T-helper 2 cell treated with Interferon-gamma antibody and Interleukin-4, amounts not matched to agents 100 ng/mL and 5 ng/mL, for 36 hours (primary cell): Measurements from ENCODE around the gene MTERF2. TPM values are rescaled to one million over a fixed set of nuclear protein-coding genes. Genes with fewer than 3 reads are reported as not detected.
"Not testable (repeated sequence)": the region's sequence is repeated elsewhere in the genome, so short reads cannot be mapped to it uniquely, and the experiment has no call there.

Experiments
- intact Hi-C: fragments of 100-400 bp; cut with micrococcal nuclease; formaldehyde crosslinking; loops from one replicate; pipeline ENCODE4 v1.15.1; 2023
- total RNA-seq: library from RNA; stranded (reverse); gene quantifications from 2 replicates; pipeline ENCODE4 v1.2.3, GENCODE V29; 2022

The MTERF2 gene, protein sequence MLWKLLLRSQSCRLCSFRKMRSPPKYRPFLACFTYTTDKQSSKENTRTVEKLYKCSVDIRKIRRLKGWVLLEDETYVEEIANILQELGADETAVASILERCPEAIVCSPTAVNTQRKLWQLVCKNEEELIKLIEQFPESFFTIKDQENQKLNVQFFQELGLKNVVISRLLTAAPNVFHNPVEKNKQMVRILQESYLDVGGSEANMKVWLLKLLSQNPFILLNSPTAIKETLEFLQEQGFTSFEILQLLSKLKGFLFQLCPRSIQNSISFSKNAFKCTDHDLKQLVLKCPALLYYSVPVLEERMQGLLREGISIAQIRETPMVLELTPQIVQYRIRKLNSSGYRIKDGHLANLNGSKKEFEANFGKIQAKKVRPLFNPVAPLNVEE
- total RNA-seq: 4.2 and 4.8 TPM in 2 replicates

GRCh38 chr12:106986625-106987389 is at the start of gene MTERF2:
Gene MTERF2 (minus strand): TSS chr12:106987146. CDS start chr12:106978714, 8,432 bp downstream.
- intact Hi-C loops: loop anchor here (1.0 to 2.0 kb wide), 3 partner anchors 31 to 213 kb away; partner anchors contain the start of genes CRY1 and RIC8B

- intact Hi-C loops: no loop called here
Measured at GRCh38 chr12:107035733-107036132, 48.8 kb upstream of the MTERF2 start.

DNA sequence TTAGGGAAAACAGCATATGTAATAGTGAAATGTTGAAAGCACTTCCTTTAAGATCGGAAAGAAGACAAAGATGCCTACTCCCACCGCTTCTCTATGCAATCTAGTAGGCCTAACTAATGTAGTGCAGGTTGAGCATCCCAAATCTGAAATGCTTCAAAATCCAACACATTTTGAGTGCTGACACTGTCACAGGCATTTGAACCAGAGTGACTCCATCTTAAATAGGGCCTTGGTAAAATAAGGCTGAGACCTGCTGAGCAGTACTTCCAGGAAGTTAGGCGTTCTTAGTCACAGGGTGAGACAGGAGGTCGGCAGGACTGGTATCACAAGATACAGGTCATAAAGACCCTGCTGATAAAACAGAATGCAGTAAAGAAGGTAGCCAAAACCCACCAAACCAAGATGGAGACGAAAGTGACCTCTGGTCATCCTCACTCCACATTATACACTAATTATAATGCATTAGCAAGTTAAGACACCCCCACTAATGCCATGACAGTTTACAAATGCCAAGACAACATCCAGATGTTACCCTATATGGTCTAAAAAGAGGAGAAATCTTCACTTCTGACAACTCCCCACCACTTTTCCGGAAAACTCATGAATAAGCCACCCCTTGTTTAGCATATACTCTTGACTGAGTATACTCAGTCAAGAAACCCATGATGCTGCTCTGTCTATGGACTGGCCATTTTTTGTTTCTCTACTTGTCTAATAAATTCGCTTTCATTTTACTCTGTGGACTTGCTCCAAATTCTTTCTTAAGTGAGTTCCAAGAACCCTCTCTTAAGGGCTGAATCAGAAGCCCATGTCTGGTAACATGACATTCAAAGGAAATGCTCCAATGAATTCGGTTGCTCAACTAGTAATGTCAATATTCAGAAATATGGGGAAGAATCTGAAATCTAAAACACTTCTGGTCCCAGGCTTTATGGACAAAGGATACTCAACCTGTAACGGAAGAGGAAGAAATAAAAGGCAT is 47.1 kb upstream of the MTERF2 start:
- intact Hi-C loops: no loop called here

GRCh38 chr12:107032266-107032665 is 45.3 kb upstream of the MTERF2 start:
- intact Hi-C loops: no loop called here

GRCh38 chr12:107031061-107031460 is 44.1 kb upstream of the MTERF2 start:
- intact Hi-C loops: no loop called here

DNA sequence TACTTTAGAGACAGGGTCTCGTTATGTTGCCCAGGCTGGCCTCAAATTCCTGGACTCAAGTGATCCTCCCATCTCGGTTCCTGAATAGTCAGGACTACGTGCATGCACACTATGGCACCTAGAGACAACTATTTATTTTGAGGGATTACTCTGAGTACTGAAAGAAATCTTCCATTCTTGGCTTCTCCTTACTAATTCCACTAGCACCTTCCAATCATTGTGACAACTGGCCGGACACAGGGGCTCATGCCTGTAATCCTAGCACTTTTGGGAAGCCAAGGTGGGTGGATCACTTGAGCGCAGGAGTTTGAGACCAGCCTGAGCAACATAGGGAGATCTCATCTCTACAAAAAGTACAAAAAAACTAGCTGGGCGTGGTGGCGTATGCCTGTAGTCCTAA is 42.1 kb upstream of the MTERF2 start:
- intact Hi-C loops: no loop called here

DNA sequence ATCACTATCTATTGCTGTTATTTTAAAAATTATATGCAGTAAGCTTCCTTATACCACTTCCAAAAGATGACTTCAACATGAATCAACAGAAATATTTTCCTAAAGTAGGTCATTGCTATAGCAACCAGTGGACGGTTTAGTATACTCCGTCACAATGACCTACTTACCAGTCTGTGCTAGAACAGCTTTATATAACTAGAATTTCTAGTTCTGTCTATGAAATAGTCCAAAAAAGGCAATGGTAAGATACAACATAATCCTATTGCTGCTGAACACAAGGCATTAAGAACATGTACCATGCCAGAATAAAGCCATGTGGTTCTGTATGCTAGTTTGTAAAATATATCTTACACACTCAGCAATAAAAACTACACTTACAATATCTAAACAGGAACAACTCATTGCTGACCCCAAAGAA is 40.7 kb upstream of the MTERF2 start:
- intact Hi-C loops: no loop called here

DNA sequence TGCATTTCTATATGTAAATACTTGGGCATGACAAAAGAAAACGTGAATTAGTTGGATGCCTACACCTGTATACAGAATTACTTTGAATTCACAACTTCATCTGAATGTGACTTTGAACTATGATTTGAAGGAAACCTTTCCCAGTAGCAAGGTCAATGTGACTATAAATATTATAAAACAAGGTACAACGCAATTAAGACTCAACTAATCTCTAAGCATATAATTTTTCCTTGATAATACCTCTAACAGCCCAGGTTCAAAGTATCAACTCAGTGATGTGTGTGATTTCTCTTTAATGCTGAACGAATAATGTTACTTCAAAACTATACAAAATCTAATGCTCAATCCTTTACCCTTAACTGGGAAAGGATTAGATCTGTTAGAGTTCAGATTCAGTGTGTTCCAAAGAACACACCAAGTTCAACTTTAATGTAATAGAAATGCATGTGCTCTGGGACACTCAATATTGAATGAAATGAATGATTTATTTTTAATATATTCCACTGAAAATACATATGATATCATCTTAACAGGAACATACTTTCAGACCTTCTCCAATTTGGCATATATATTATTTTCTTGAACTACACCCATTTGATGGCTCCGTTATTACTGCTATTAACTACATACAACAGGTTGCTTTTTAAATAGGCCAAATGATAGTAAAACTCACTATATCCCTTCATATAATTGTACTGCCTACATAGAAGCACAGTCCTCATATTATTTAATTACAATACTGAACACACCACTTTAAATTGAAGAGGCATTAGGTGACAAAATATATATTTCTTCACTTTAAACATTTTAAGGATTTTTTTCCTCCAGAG is 40.1 kb upstream of the MTERF2 start:
- intact Hi-C loops: no loop called here

DNA sequence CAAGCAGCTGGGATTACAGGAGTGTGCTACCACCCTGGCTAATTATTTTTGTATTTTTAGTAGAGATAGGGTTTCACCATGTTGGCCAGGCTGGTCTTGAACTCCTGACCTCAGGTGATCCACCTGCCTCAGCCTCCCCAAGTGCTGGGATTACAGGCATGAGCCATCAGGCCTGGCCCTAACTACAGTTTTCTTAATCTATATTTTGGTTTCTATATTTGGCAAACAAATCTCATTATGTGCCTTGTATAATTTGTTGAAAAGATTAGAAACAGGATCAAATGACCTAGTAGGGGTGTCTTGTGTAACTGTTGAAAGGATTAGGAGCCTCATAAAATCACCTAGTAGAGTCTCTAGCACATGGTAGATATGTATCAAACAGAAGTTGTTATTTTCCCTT is 39.4 kb upstream of the MTERF2 start:
- intact Hi-C loops: not testable (repeated sequence)

GRCh38 chr12:107025671-107026070 is 38.7 kb upstream of the MTERF2 start:
- intact Hi-C loops: no loop called here

- intact Hi-C loops: no loop called here
Measured at GRCh38 chr12:107019546-107019945, 32.6 kb upstream of the MTERF2 start.

- intact Hi-C loops: no loop called here
Measured at GRCh38 chr12:107017042-107017441, 30.1 kb upstream of the MTERF2 start.

DNA sequence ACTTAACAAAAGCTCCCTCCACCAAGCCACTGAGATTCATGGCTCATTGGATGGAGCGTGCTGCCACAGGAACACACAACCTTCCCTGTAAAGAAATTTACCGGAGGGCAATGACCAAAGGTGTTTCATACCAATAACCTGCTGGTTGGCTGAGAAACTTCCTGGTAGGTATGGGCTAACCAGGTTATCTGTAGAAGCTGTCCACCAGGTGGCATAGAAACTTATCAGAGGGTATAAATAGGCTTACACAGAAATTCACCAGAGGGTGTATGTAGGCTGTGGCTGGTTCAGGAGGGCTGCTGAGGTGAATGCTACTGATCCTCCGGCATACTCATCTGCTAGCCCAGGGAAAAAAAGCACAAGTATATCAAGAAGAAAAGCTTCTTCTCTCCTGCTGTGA is 27.1 kb upstream of the MTERF2 start:
- intact Hi-C loops: no loop called here

DNA sequence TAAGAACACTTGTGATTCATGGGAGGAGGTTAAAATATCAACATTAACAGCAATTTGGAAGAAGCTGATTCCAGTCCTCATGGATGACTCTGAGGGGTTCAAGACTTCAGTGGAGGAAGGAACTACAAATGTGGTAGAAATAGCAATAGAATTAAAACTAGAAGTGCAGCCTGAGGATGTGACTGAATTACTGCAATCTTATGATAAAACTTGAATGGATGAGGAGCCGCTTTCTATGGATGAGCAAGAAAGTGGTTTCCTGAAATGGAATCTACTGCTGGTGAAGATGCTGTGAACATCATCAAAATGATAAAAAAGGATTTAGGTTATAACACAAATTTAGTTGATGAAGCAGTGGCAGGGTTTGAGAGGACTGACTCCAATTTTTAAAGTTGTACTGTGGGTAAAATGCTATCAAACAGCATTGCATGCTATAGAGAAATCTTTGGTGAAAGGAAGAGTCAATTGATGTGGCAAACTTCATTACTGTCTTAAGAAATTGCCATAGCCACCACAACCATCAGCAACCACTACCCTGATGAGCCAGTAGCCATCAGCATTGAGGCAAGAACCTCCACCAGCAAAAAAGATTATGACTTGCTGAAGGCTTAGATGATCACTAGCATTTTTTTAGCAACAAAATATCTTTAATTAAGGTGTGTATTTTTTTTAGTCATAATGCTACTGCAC is 25.9 kb upstream of the MTERF2 start:
- intact Hi-C loops: no loop called here

- intact Hi-C loops: no loop called here
Measured at GRCh38 chr12:107011519-107011918, 24.6 kb upstream of the MTERF2 start.

GRCh38 chr12:107007411-107007810 is 20.5 kb upstream of the MTERF2 start:
- intact Hi-C loops: no loop called here

DNA sequence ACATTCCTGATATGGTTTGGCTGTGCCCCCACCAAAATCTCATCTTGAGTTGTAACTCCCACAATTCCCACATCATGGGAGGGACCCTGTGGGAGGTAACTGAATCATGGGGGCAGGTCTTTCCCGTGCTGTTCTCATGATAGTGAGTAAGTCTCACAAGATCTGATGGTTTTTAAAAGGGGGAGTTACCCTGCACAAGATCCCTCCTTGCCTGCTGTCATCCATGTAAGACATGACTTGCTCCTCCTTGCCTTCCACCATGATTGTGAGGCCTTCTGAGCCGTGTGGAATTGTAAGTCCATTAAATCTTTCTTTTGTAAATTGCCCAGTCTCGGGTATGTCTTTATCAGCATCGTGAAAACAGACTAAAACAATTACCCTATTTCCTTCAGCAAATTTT is 15.7 kb upstream of the MTERF2 start:
- intact Hi-C loops: not testable (repeated sequence)

GRCh38 chr12:106999446-106999845 is 12.5 kb upstream of the MTERF2 start:
- intact Hi-C loops: no loop called here

DNA sequence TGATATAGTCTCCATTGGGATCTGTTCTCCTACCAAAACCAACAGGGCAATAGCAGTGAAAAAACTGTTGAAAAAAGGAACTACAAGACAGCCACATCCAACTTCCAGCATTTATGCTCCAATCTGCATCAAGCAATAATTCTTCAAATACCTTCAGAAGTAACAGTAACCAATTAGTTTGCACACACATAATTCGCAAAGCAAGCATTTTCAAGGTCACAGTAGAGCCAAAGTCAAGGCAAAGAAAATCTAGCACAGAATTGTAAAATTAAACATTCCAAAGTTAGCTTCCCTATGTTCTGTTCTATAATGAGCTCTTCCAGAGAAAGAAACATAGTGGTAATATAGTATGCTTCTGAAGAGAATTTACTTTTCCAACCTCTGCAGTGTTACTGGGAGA is 11.0 kb upstream of the MTERF2 start:
- intact Hi-C loops: no loop called here

- intact Hi-C loops: not testable (repeated sequence)
Measured at GRCh38 chr12:106996102-106996501, 9.2 kb upstream of the MTERF2 start.
